ENCODE results near the gene CEP70. TPM values are rescaled to one million over a fixed set of nuclear protein-coding genes. Genes with fewer than 3 reads are reported as not detected.

Gene CEP70
- polyA plus RNA-seq, 2 of the 4 experiments (the other 2 are of a cell fraction): 16.5 to 17.1 TPM

DNA sequence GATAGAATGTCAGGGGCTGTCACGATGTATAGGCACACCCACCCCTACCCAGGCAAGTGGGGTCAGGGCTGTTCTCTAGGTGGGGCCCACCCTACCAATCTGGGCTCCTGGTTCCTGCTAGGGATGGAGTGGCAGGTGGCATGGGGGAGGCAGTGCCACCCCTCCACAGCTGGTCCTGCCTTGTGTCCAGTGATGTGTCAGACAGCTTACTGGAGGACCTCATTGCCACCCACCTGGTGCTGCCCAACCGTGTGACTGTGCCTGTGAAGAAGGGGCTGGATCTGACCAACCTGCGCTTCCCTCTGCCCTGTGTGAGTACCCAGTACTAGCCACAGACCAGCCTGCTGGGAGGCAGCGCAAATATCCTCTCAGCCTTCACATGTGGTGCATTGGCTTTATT is 132.2 kb downstream of the CEP70 start:
- H3K9me3 ChIP-seq: no peaks in the 10 kb centered on the region
- 67% methylated on average over 4 of the region's 4 CpGs for WGBS (ENCODE audit: missing lambda C conversion rate)
- ATAC-seq: no peak
- no peak overlapping the region for H3K4me3 ChIP-seq
- POLR2A ChIA-PET: no interaction called here
- CTCF ChIA-PET: interaction anchor here (1.0 to 1.7 kb wide), 5 partner anchors 17 to 454 kb away, joined by 3 to 6 read pairs (median 5); no protein-coding TSS in a partner anchor
- no peak overlapping the region for H3K4me2 ChIP-seq
- no peaks in the 10 kb centered on the region for H3K4me1 ChIP-seq
- FAIRE-seq: no peak
- no peak overlapping the region for H3K27ac ChIP-seq
- DNase-seq (ENCODE audit: low read depth in 1 of 2, low spot score in 1 of 2): no peak
- TF ChIP-seq, protein P1, sequence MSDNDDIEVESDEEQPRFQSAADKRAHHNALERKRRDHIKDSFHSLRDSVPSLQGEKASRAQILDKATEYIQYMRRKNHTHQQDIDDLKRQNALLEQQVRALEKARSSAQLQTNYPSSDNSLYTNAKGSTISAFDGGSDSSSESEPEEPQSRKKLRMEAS (IDR thresholded peaks at IDR 0.05): no peak
- TF ChIP-seq HEYL (CRISPR knock-in tag; IDR thresholded peaks at IDR 0.05) (no peak), HOXB13 (CRISPR knock-in tag; IDR thresholded peaks at IDR 0.05; ENCODE audit: low read depth) (no peak), EHMT2 (IDR thresholded peaks at IDR 0.05; ENCODE audit: low read depth) (no peak), RNF2 (IDR thresholded peaks at IDR 0.05; ENCODE audit: borderline replicate concordance, low read depth) (no peak)

DNA sequence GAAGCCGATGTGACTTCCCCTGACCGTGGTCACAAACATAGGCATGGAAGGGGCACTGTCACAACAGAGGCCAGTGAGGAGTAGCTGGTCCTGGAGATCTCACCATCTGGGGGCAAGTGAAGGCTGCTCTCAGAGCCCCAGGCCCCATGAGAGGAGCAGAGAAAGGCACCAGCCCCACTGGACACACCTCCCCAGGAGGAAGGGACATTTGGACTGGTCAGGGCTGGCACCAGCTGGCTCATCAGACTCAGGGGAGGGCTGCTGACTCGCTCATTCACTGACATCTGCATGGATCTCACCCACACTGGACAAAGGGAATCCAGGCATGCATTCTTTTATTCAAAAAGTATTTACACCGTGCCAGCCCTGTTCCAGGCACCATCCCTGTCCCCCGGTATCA is 132.8 kb downstream of the CEP70 start:
- CTCF ChIA-PET: interaction anchor here (0.6 to 2.7 kb wide), 8 partner anchors 10 to 462 kb away, joined by 3 to 9 read pairs (median 4); partner anchors contain the start of genes CEP70 and ESYT3
- no peaks in the 10 kb centered on the region for H3K9me3 ChIP-seq
- peak in 1 of 2 experiments; percentile 39; a peak in 1 of 6 replicates for ATAC-seq
- H3K4me1 ChIP-seq: no peaks in the 10 kb centered on the region
- no peak overlapping the region for H3K4me2 ChIP-seq
- DNase-seq (ENCODE audit: low read depth in 1 of 2, low spot score in 1 of 2): no peak
- H3K27ac ChIP-seq: no peak overlapping the region
- H3K4me3 ChIP-seq: no peak overlapping the region
- 47% methylated on average over 3 of the region's 5 CpGs for WGBS (ENCODE audit: missing lambda C conversion rate)
- POLR2A ChIA-PET: no interaction called here
- TF ChIP-seq TFCP2L1 (CRISPR knock-in tag; IDR thresholded peaks at IDR 0.05) (no peak), BHLHE40 (IDR thresholded peaks at IDR 0.05; ENCODE audit: low read depth, low read length) (no peak), CHD4 (IDR thresholded peaks at IDR 0.05; ENCODE audit: borderline replicate concordance) (no peak), POLR2A (IDR thresholded peaks at IDR 0.05; ENCODE audit: low read length) (no peak), HOXB13 (CRISPR knock-in tag; IDR thresholded peaks at IDR 0.05; ENCODE audit: low read depth) (no peak), ZFP36 (IDR thresholded peaks at IDR 0.05; ENCODE audit: borderline replicate concordance, partially characterized antibody) (no peak), EP300 (IDR thresholded peaks at IDR 0.05) (no peak), RARB (CRISPR knock-in tag; IDR thresholded peaks at IDR 0.05) (no peak), GATA3 (IDR thresholded peaks at IDR 0.05; ENCODE audit: borderline replicate concordance) (no peak), ZSCAN20 (CRISPR knock-in tag; IDR thresholded peaks at IDR 0.05) (no peak), JUN (IDR thresholded peaks at IDR 0.05) (no peak)
- FAIRE-seq: no peak

DNA sequence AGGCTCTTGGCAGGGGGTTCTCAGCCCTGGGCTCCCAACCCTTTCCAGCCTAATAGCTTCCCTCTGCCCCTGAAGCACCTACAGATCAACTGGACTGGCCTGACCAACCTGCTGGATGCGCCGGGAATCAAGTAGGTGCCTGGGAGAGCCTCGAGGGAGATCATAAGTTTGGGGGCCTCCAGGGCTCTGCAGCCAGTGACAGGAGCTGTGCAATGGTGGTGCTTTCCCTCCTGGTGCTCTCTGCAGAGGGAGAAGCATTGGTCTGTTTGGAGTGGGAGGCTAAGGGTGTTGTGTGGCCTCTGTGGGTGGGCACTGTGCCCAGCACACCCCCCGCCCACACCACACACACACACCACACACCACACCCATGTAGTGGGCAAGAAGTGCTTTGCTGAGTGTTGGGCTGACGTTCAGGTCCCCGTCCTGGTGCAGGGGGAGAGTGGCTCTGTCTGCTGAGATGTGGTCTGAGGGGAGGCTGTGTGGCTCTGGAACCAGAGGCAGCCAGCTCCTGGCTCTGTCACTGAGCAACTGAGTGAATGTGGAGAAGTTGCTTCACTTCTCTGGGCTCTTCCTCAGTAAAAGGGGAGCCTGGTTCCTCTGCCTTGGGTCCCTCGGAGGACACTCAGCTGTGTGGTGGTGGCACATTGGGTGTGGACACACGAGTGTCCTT is 133.4 kb downstream of the CEP70 start:
- no peak for DNase-seq (ENCODE audit: low read depth in 1 of 2, low spot score in 1 of 2)
- ChIA-PET POLR2A (no interaction called here), CTCF (interaction anchor here (1.1 to 2.7 kb wide), 8 partner anchors 8 to 462 kb away, joined by 3 to 9 read pairs (median 4); partner anchors contain the start of genes CEP70 and ESYT3)
- no peak for ATAC-seq
- Histone ChIP-seq H3K4me2 (no peak overlapping the region), H3K9me3 (no peaks in the 10 kb centered on the region), H3K4me3 (no peak overlapping the region), H3K4me1 (no peaks in the 10 kb centered on the region), H3K27ac (no peak overlapping the region)
- WGBS (ENCODE audit: missing lambda C conversion rate): 46% methylated on average over 3 of the region's 8 CpGs
- FAIRE-seq: no peak
- TF ChIP-seq RNF2 (IDR thresholded peaks at IDR 0.05; ENCODE audit: borderline replicate concordance, low read depth) (no peak), JUN (IDR thresholded peaks at IDR 0.05) (no peak), KDM1A (IDR thresholded peaks at IDR 0.05; ENCODE audit: low read depth) (no peak), GATA3 (IDR thresholded peaks at IDR 0.05; ENCODE audit: borderline replicate concordance) (no peak), RAD21 (conservative IDR thresholded peaks at IDR 0.05 in 1 of 2, IDR thresholded peaks at IDR 0.05 in 1 of 2) (no peak), NFE2L2 (conservative IDR thresholded peaks at IDR 0.05; ENCODE audit: low read length) (no peak), HEYL (CRISPR knock-in tag; IDR thresholded peaks at IDR 0.05) (no peak), EHMT2 (IDR thresholded peaks at IDR 0.05; ENCODE audit: low read depth) (no peak), CHD2 (IDR thresholded peaks at IDR 0.05; ENCODE audit: low read length, partially characterized antibody) (no peak), ZFP36 (IDR thresholded peaks at IDR 0.05; ENCODE audit: borderline replicate concordance, partially characterized antibody) (no peak), POLR2AphosphoS2 (conservative IDR thresholded peaks at IDR 0.05; ENCODE audit: low read length) (no peak), KDM5A (IDR thresholded peaks at IDR 0.05) (no peak), CBX8 (IDR thresholded peaks at IDR 0.05) (no peak), CEBPB (IDR thresholded peaks at IDR 0.05) (no peak), HDAC2 (IDR thresholded peaks at IDR 0.05) (no peak), JUNB (IDR thresholded peaks at IDR 0.05) (no peak)
- TF ChIP-seq, protein P2, sequence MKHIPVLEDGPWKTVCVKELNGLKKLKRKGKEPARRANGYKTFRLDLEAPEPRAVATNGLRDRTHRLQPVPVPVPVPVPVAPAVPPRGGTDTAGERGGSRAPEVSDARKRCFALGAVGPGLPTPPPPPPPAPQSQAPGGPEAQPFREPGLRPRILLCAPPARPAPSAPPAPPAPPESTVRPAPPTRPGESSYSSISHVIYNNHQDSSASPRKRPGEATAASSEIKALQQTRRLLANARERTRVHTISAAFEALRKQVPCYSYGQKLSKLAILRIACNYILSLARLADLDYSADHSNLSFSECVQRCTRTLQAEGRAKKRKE (CRISPR knock-in tag; IDR thresholded peaks at IDR 0.05; ENCODE audit: low read depth): no peak
- TF ChIP-seq, protein P3, sequence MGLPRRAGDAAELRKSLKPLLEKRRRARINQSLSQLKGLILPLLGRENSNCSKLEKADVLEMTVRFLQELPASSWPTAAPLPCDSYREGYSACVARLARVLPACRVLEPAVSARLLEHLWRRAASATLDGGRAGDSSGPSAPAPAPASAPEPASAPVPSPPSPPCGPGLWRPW (IDR thresholded peaks at IDR 0.05): no peak
